GM13976 (cell line): ENCODE results near the gene DDX23.

ENCODE experiments used
- DNase-seq: peaks from one replicate; pipeline ENCODE4 v3.0.0; 2012; ENCODE audit warnings: low spot score
- in situ Hi-C: fragments of 300-500 bp; cut with MboI; formaldehyde crosslinking; loops from one replicate; pipeline ENCODE4 v1.12.0; 2022; ENCODE audit warnings: low sequenced_read_pairs, mixed read lengths, inconsistent platforms; ENCODE audit not compliant: unreplicated experiment
- TF ChIP-seq, protein P1 (sequence below): IDR thresholded peaks from 2 replicates; pipeline ENCODE4 v1.5.1; 2012; ENCODE audit warnings: borderline replicate concordance, mild to moderate bottlenecking; ENCODE audit not compliant: insufficient read depth; ENCODE audit errors: extremely low read depth, missing control alignments, control extremely low read depth

Gene DDX23

DNA sequence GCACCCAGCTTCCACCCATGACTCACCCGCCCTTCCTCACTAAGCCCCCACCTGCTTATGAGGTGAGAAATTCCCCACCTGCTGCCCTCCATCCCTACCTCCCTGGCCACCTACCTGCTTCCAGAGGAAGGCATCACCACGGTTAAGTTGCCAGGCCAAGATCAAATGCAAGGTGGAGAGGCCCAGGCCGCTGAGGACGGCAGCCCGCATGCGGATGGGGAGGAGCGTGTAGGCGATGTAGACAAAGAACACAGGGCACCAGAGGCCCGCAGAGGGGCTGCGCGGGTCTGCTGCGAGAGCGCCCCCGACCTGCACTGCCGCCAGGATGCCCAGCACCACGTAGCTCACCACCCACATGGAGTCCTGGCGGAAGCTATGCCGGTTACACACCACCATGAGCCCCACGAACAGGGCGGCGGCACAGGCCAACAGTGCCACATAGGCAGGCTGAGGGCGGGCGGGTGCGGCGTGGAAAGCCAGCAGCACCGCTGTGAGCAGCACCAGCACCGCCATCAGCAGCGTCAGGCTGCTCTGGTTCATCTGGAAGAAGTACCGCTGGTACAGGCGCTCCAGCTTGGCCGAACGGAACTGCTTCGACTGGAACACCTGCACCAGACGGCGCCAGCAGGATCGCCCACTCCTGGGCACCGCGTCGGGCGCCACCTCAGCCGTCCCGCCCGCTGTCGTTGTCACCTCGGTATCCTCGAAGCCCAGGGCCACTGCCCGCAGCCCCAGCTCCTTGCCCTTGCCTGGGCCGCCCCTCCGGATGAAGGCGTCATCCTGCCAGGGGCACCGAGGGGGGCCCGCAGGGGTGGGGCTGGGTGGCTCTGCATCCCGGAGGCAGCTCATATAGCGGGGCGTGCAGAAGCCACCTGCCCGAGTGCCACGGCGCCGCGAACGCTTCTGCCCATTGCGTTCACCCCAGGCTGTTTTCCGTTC, 69.2 kb downstream of the DDX23 start:
- DNase-seq = no peak
- in situ Hi-C loops = no loop called here
- TF ChIP-seq, protein P1, sequence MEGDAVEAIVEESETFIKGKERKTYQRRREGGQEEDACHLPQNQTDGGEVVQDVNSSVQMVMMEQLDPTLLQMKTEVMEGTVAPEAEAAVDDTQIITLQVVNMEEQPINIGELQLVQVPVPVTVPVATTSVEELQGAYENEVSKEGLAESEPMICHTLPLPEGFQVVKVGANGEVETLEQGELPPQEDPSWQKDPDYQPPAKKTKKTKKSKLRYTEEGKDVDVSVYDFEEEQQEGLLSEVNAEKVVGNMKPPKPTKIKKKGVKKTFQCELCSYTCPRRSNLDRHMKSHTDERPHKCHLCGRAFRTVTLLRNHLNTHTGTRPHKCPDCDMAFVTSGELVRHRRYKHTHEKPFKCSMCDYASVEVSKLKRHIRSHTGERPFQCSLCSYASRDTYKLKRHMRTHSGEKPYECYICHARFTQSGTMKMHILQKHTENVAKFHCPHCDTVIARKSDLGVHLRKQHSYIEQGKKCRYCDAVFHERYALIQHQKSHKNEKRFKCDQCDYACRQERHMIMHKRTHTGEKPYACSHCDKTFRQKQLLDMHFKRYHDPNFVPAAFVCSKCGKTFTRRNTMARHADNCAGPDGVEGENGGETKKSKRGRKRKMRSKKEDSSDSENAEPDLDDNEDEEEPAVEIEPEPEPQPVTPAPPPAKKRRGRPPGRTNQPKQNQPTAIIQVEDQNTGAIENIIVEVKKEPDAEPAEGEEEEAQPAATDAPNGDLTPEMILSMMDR = no peak

DNA sequence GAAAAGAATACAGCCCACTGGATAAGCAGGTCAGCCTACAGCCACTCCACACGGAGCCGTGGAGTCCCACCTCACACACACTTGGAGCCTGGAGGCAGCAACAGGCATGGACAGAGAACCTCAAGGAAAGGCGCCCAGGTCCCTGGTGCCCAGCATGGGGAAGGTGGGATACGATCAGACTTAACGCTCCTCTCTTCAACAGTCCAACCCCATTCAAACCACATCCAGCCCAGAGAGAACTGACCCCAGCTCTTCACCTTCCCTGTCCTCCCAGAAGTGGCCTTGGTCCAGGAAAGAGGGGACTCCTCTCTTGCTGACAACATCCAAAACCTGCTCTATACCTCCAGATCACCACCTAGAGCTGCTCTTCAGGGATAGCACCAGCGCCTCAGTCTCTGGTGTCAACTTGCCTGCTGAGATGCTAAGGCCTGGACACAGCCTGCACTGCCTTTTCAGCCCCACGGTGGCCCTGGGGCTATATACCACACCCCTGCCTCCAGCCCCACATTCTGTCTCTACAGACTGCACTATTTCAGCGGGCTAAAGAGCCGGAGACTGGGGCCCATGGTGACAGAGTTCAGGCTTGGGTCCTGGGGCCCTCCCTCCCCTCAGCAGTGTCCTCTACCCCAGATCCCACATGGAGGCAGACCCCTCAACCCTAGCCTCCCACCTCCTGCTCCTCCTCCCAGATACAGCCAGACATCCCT, 70.1 kb downstream of the DDX23 start:
- in situ Hi-C loops = no loop called here
- DNase-seq = no peak
- TF ChIP-seq, protein P1 = no peak

DNA sequence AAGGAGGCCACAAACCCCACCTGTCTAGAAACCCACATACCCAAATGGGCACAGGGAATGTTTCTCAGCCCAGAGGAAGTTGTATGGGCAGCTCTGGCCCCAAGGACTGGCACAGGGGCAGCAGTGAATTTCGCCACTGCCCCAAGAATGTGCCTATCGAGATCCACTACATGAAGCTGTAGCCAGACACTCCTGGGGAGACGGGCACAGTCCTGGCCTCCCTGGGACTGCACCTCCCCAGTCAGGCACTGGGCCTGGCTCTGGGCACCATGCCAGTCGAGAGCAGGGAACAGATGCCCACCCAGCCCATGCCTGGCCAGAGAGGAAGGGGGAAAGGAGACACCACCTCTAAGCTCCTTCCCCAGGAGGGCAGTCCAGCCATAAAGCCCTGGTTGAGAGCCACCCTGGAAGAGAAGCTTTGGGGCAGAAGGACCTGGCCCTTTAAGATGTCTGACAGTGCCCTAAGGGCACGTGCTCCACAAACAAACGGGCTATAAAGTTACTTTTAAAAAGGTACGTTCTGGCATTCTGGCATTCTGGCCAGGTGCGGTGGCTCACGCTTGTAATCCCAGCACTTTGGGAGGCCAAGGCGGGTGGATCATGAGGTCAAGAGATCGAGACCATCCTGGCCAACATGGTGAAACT, 71.5 kb downstream of the DDX23 start:
- TF ChIP-seq, protein P1 = no peak
- in situ Hi-C loops = no loop called here

DNA sequence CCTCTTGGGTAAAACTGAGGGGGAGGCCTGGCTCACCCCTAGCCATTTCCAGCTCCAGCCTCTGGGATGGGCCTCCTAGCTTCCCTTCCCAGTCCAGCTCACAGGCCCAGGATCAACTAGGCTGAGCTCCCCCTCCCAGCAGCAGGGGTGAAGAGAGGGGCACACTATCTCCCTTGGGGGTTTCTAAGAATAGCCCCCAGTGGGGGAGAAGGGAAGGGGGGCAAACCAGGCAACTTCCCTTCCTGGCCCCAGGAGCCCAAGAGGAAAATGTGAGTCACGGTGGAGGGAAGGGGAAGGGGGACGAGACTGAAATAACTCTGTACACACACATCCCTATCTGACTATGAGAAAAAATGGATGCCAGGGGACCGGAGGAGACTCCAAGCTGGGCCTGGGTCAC, 72.1 kb downstream of the DDX23 start:
- TF ChIP-seq, protein P1 = no peak
- DNase-seq = no peak
- in situ Hi-C loops = no loop called here

More for the DNA sequence above, 71.5 kb downstream of the DDX23 start:
- no peak for DNase-seq
